Lung (tissue), 12 donors: ENCODE results near the gene FBXL13. TPM values are rescaled to one million over a fixed set of nuclear protein-coding genes. Genes with fewer than 3 reads are reported as not detected.

Experiments used
- ATAC-seq: fragments of 200-7000 bp; cut with Tn5 transposase; one replicate; pipeline ENCODE4 v1.9.1; 2020; ENCODE audit warnings: moderate number of reproducible peaks; ENCODE audit not compliant: insufficient read depth, low FRiP score
- DNase-seq, 3 donors: peaks; one replicate each; pipeline ENCODE4 v3.0.0-alpha.2; 2013 to 2017
- H3K27ac ChIP-seq, 2 donors: one replicate each; pipeline ENCODE4 v1.5.1; 2013; ENCODE audit warnings: mild to moderate bottlenecking in 2 of 2, moderate library complexity in 2 of 2, control low read depth in 1 of 2, inconsistent platforms in 1 of 2, low read depth in 1 of 2, low read length in 1 of 2
- H3K27me3 ChIP-seq, 3 donors: one replicate each; pipeline ENCODE4 v1.5.1; 2013; ENCODE audit warnings: low read length in 2 of 3; ENCODE audit not compliant: control insufficient read depth in 3 of 3, insufficient read depth in 3 of 3
- H3K36me3 ChIP-seq, 4 donors: one replicate each; pipeline ENCODE4 v1.5.1; 2013; ENCODE audit warnings: low read length in 4 of 4, mild to moderate bottlenecking in 1 of 4, moderate library complexity in 1 of 4; ENCODE audit not compliant: control insufficient read depth in 4 of 4, insufficient read depth in 4 of 4
- H3K4me1 ChIP-seq, 5 donors: one replicate each; pipeline ENCODE4 v1.5.1; 2013; ENCODE audit warnings: low read length in 5 of 5, mild to moderate bottlenecking in 2 of 5, moderate library complexity in 1 of 5; ENCODE audit not compliant: control insufficient read depth in 5 of 5, insufficient read depth in 5 of 5
- H3K4me3 ChIP-seq: one replicate; pipeline ENCODE4 v1.5.1; 2013; ENCODE audit warnings: mild to moderate bottlenecking, control low read depth, moderate library complexity
- H3K9ac ChIP-seq, 2 donors: one replicate each; pipeline ENCODE4 v1.5.1; 2013; ENCODE audit warnings: low read length in 2 of 2, control low read depth in 1 of 2; ENCODE audit not compliant: insufficient read depth in 1 of 2
- H3K9me3 ChIP-seq, 4 donors: one replicate each; pipeline ENCODE4 v1.5.1; 2013; ENCODE audit warnings: low read length in 3 of 4, mild to moderate bottlenecking in 1 of 4, moderate library complexity in 1 of 4; ENCODE audit not compliant: control insufficient read depth in 4 of 4, insufficient read depth in 3 of 4
- CTCF ChIP-seq: IDR thresholded peaks from 2 replicates; pipeline ENCODE4 v1.5.1; 2012; ENCODE audit warnings: mild to moderate bottlenecking; ENCODE audit errors: control extremely low read depth, extremely low read depth
- WGBS, 2 donors: extraction: QIAGEN DNeasy Blood & Tissue Kit; methylation state at CpG; one replicate each; pipeline ENCODE4 v1.1.7; 2013; 5-methylcytosine and 5-hydroxymethylcytosine counted together
- polyA plus RNA-seq, 2 donors: library from polyadenylated mRNA; stranded (reverse); fragments of 200-250 nt; gene quantifications; one replicate each; pipeline ENCODE4 v1.2.1, GENCODE V29; 2013
- total RNA-seq, 2 donors: library from RNA; depleted of rRNA in 1 of 2; stranded (reverse); fragments of >200 nt in 1 of 2; gene quantifications; one replicate each; pipeline ENCODE4 v1.2.1, GENCODE V29; 2014 to 2021
- donor health status: control.
- donor health status: control.
- donor health status: Bipolar disorder and iron deficiency.
- donor health status: healthy.
- donor health status: DM: yes; HTN: yes; CAD: no.

The FBXL13 gene
- total and polyA plus RNA-seq, 4 donors = 0.61 to 12.3 (median 3.7) TPM

- H3K36me3 ChIP-seq = peaks cover 0 to 1% (median 0%) of the 10 kb centered on the region in 4 donors
- ATAC-seq = no peak
Measured at GRCh38 chr7:102895602-102896001, 179.0 kb downstream of the FBXL13 start.

GRCh38 chr7:102892631-102893278 lies 181.8 kb downstream of the FBXL13 start:
- 55 to 63% methylated on average over 1 of the region's 1 CpG for WGBS, 2 donors

More at GRCh38 chr7:102895602-102896001, 179.0 kb downstream of the FBXL13 start:
- H3K9me3 ChIP-seq = no peaks in the 10 kb centered on the region
- H3K27me3 ChIP-seq = no peaks in the 10 kb centered on the region
- H3K4me3 ChIP-seq = no peak overlapping the region
- H3K9ac ChIP-seq = no peak overlapping the region
- 57 to 64% methylated on average over 3 of the region's 3 CpGs for WGBS, 2 donors
- peaks cover 0 to 50% (median 10%) of the 10 kb centered on the region in 5 donors for H3K4me1 ChIP-seq
- no peak overlapping the region for H3K27ac ChIP-seq
- no peak for DNase-seq
- TF ChIP-seq CTCF = no peak

GRCh38 chr7:102891693-102892261 lies 182.8 kb downstream of the FBXL13 start:
- Histone ChIP-seq H3K9me3 (no peaks in the 10 kb centered on the region), H3K27ac (no peak overlapping the region), H3K4me1 (peaks cover 0 to 45% (median 15%) of the 10 kb centered on the region in 5 donors), H3K9ac (no peak overlapping the region), H3K36me3 (peaks cover 0 to 1% (median 0%) of the 10 kb centered on the region in 4 donors), H3K4me3 (no peak overlapping the region), H3K27me3 (no peaks in the 10 kb centered on the region)
- ATAC-seq (peak; percentile 39), DNase-seq (peak; percentile 71 to 89 (median 87))
- no peak for TF ChIP-seq CTCF
- WGBS, 2 donors = 59 to 75% methylated on average over 1 of the region's 1 CpG

More at GRCh38 chr7:102892631-102893278, 181.8 kb downstream of the FBXL13 start:
- peak in 1 of 3 donors; percentile 19 for DNase-seq
- Histone ChIP-seq H3K27ac (no peak overlapping the region), H3K27me3 (no peaks in the 10 kb centered on the region), H3K9me3 (no peaks in the 10 kb centered on the region), H3K36me3 (peaks cover 0 to 1% (median 0%) of the 10 kb centered on the region in 4 donors), H3K4me1 (peaks cover 0 to 53% (median 15%) of the 10 kb centered on the region in 5 donors), H3K4me3 (no peak overlapping the region), H3K9ac (no peak overlapping the region)
- ATAC-seq = no peak
- TF ChIP-seq CTCF = no peak
